ENCODE results near the gene GPR4. TPM values are rescaled to one million over a fixed set of nuclear protein-coding genes. Genes with fewer than 3 reads are reported as not detected.
A peak's percentile ranks its signal among the peaks of the same experiment; 100 is the strongest.

The GPR4 gene
- total and polyA plus RNA-seq, 10 donors, result 0.33 to 5.6 (median 3.7) TPM

DNA sequence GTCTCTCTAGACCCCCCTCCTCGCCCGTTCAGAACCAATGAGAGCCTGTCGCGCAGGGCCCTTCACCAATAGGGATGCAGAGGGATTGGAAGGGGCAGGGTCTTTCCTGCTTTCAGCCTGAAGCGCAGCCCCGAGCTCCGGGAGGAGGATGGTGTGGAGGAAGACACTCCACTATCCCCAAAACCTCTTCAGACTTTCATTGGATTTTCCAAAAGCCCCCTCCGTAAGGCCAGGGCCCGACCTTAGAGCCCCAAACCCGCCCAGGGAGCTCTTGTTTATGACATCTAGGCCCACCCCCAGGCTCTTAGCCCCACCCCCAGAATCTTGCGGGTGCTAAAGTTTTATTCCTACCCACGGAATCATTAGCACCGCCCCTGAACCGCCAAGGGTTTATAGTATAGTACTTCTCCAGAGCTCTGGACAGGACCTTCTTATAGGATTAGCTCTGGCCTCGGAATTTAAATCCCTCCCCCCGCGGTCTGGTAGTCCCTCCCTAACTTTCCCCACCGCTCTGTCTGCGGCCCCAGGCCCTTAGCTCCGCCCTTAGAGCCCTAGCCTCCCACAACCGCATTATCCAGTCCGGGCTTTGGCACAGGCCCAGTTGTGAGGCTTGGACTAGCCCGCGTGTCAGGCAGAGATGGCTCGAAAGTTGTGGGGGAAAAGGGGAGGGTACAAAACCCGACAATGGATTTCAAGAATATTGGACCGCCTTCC lies 43.8 kb upstream of the GPR4 start:
- WGBS, 5 donors, result 1% methylated on average over 27 of the region's 27 CpGs
- Histone ChIP-seq H3K27ac (peak overlapping the region in 6 of 8 donors; percentile 17 to 76 (median 49)), H3K4me3 (peak overlapping the region in 7 of 8 donors; percentile 25 to 75 (median 44)), H3K4me1 (peaks cover 22 to 55% (median 46%) of the 10 kb centered on the region in 6 donors), H3K27me3 (replicated peaks in 1 of 7) (peaks cover 0 to 46% (median 14%) of the 10 kb centered on the region in 7 donors), H3K9me3 (no peaks in the 10 kb centered on the region), H3K36me3 (no peaks in the 10 kb centered on the region)
- intact Hi-C loops (cut with DNase I; ENCODE audit: low total_unique reads), result no loop called here
- TF ChIP-seq, protein P1, sequence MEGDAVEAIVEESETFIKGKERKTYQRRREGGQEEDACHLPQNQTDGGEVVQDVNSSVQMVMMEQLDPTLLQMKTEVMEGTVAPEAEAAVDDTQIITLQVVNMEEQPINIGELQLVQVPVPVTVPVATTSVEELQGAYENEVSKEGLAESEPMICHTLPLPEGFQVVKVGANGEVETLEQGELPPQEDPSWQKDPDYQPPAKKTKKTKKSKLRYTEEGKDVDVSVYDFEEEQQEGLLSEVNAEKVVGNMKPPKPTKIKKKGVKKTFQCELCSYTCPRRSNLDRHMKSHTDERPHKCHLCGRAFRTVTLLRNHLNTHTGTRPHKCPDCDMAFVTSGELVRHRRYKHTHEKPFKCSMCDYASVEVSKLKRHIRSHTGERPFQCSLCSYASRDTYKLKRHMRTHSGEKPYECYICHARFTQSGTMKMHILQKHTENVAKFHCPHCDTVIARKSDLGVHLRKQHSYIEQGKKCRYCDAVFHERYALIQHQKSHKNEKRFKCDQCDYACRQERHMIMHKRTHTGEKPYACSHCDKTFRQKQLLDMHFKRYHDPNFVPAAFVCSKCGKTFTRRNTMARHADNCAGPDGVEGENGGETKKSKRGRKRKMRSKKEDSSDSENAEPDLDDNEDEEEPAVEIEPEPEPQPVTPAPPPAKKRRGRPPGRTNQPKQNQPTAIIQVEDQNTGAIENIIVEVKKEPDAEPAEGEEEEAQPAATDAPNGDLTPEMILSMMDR (IDR thresholded peaks at IDR 0.05 in 8 of 11, conservative IDR thresholded peaks at IDR 0.05 in 3 of 11), result no peak
- no peak for TF ChIP-seq POLR2A (IDR thresholded peaks at IDR 0.05)
- TF ChIP-seq POLR2AphosphoS5 (IDR thresholded peaks at IDR 0.05), result peak in 1 of 3 donors; percentile 42
- DNase-seq, result peak; percentile 92

DNA sequence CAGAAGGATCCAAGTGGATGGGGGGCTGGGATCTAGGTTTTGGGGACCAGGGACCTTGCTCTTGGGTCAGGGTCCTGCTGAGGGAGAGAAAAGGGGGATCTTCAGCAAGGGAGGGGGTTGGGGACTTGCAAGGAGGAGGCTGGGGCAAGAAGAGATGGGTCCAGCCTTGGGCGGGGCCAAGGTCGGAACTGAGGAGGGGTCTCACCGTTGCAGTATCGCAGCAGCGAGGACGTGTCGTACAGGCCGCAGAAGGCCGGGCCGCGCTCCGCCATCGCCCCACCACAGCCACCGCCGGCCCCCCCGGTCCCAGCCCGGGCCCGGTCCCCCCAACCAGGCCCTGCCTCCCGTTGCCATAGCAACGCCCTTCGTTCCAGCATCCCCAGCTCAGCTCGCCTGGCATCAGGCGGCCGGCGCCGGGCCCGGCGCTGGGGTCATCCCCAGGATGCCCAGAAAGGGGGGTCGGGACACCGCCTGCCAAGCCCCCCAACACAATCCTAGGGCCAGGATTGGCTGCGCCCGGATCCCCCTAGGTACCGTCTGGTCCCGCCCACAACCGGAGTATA lies 43.1 kb upstream of the GPR4 start:
- Histone ChIP-seq H3K4me3 (peak overlapping the region in 5 of 8 donors; percentile 25 to 75 (median 45)), H3K27ac (peak overlapping the region in 4 of 8 donors; percentile 43 to 76 (median 62)), H3K27me3 (replicated peaks in 1 of 7) (peaks cover 0 to 46% (median 14%) of the 10 kb centered on the region in 7 donors), H3K4me1 (peaks cover 23 to 62% (median 50%) of the 10 kb centered on the region in 6 donors), H3K9me3 (no peaks in the 10 kb centered on the region), H3K36me3 (no peaks in the 10 kb centered on the region)
- WGBS, 5 donors, result 3 to 17% (median 14%) methylated on average over 21 to 35 of the region's 35 CpGs
- TF ChIP-seq POLR2A (IDR thresholded peaks at IDR 0.05) (no peak), POLR2AphosphoS5 (IDR thresholded peaks at IDR 0.05) (no peak)
- TF ChIP-seq, protein P1 (IDR thresholded peaks at IDR 0.05 in 8 of 11, conservative IDR thresholded peaks at IDR 0.05 in 3 of 11), result no peak
- DNase-seq, result no peak
- intact Hi-C loops (cut with DNase I; ENCODE audit: low total_unique reads), result no loop called here

DNA sequence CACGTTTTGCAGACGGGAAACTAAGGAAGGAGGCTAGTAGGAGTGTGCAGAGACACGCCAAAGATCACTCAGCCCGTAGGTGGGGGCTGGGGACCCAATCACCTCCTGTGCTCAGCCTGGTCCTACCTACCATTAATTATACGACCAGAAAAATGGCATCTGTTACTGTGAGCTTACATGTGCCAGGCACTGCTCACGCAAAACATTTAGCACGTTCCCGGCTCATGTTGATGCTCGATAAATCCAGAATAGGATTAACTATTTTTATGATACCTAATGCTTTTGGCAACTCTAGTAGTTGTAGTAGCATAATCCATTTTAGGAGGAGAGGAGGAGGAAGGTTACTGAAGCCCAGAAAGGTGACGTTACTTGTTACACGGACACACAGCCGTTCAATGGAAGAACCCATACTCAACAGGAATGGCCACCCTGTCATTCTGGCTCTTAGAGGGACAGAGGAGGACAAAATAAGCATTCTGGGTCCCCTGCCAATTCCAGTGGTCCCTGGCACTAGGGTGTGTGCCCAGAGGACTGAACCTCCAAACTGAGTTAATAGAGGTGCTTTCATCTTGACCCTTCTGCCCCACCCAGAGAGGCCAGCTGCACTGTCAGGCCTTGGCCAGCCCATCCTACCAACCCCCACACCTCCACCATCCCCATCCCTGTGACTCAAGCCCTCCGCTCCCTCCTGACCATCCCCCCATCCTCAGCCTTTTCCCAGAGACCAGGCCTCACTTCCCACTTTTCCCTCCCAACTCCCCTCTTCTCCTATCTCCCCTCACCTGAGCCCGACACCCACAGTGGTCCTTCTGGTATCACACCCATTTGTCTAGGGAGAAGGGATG lies 42.1 kb upstream of the GPR4 start:
- TF ChIP-seq POLR2AphosphoS5 (IDR thresholded peaks at IDR 0.05) (no peak), POLR2A (IDR thresholded peaks at IDR 0.05) (no peak)
- TF ChIP-seq, protein P1 (IDR thresholded peaks at IDR 0.05 in 8 of 11, conservative IDR thresholded peaks at IDR 0.05 in 3 of 11), result no peak
- 47 to 55% (median 50%) methylated on average over 14 of the region's 14 CpGs for WGBS, 5 donors
- H3K36me3 ChIP-seq, result no peaks in the 10 kb centered on the region
- H3K27me3 ChIP-seq (replicated peaks in 1 of 7), result peaks cover 0 to 39% (median 14%) of the 10 kb centered on the region in 7 donors
- H3K4me3 ChIP-seq, result no peak overlapping the region
- intact Hi-C loops (cut with DNase I; ENCODE audit: low total_unique reads), result loop anchor here (5.0 kb wide), 2 partner anchors 37 to 122 kb away; no protein-coding TSS in a partner anchor
- H3K27ac ChIP-seq, result no peak overlapping the region
- peaks cover 29 to 72% (median 60%) of the 10 kb centered on the region in 6 donors for H3K4me1 ChIP-seq
- no peak for DNase-seq
- no peaks in the 10 kb centered on the region for H3K9me3 ChIP-seq
